ENCODE results near the gene GPR50.

- TF ChIP-seq, protein P1, sequence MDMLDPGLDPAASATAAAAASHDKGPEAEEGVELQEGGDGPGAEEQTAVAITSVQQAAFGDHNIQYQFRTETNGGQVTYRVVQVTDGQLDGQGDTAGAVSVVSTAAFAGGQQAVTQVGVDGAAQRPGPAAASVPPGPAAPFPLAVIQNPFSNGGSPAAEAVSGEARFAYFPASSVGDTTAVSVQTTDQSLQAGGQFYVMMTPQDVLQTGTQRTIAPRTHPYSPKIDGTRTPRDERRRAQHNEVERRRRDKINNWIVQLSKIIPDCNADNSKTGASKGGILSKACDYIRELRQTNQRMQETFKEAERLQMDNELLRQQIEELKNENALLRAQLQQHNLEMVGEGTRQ (IDR thresholded peaks at IDR 0.05; ENCODE audit: low read depth, low read length) = no peak
- TF ChIP-seq CTCF (conservative IDR thresholded peaks at IDR 0.05; ENCODE audit: low read depth, low read length) (no peak), MAFK (IDR thresholded peaks at IDR 0.05; ENCODE audit: low read depth, low read length) (no peak), MAZ (IDR thresholded peaks at IDR 0.05; ENCODE audit: borderline replicate concordance, low read depth, low read length) (no peak)
Measured at GRCh38 chrX:151180400-151180799, 4.0 kb downstream of the GPR50 start.

All from IMR-90 (cell line).